Dedifferentiated amniotic fluid mesenchymal stem cell (primary cell): ENCODE data around the gene MIS12.

ENCODE experiments used
- DNase-seq: peaks from one replicate; pipeline ENCODE4 v3.0.0-alpha.2; 2016; ENCODE audit errors: extremely low spot score

The MIS12 gene

GRCh38 chr17:5500247-5500588 lies 13.9 kb downstream of the MIS12 start:
- no peak for DNase-seq

GRCh38 chr17:5500589-5501391 lies 14.4 kb downstream of the MIS12 start:
- DNase-seq = peak; percentile 91

- no peak for DNase-seq
These were observed 15.3 kb downstream of the MIS12 start for GRCh38 chr17:5501685-5502084.

- no peak for DNase-seq
These were observed 16.2 kb downstream of the MIS12 start for GRCh38 chr17:5502552-5502951.

GRCh38 chr17:5506307-5506706 lies 19.9 kb downstream of the MIS12 start:
- no peak for DNase-seq

- DNase-seq = no peak
These were observed 22.4 kb downstream of the MIS12 start for GRCh38 chr17:5508810-5509209.

- DNase-seq = no peak
These were observed 23.1 kb downstream of the MIS12 start for GRCh38 chr17:5509482-5509881.

GRCh38 chr17:5510771-5511170 lies 24.4 kb downstream of the MIS12 start:
- DNase-seq = no peak

GRCh38 chr17:5511401-5512225 lies 25.2 kb downstream of the MIS12 start:
- no peak for DNase-seq

- no peak for DNase-seq
These were observed 27.3 kb downstream of the MIS12 start for GRCh38 chr17:5513628-5514027.

- no peak for DNase-seq
These were observed 28.6 kb downstream of the MIS12 start for GRCh38 chr17:5514976-5515375.

- peak; percentile 94 for DNase-seq
These were observed 29.9 kb downstream of the MIS12 start for GRCh38 chr17:5516060-5516792.

GRCh38 chr17:5522476-5522875 lies 36.1 kb downstream of the MIS12 start:
- DNase-seq = no peak

- DNase-seq = no peak
These were observed 36.9 kb downstream of the MIS12 start for GRCh38 chr17:5523249-5523648.

- DNase-seq = peak; percentile 96
These were observed 40.6 kb downstream of the MIS12 start for GRCh38 chr17:5526821-5527598.

GRCh38 chr17:5527601-5528250 lies 41.4 kb downstream of the MIS12 start:
- no peak for DNase-seq

- DNase-seq = no peak
These were observed 44.1 kb downstream of the MIS12 start for GRCh38 chr17:5530265-5531084.

- DNase-seq = no peak
These were observed 44.7 kb downstream of the MIS12 start for GRCh38 chr17:5531085-5531418.

- no peak for DNase-seq
These were observed 46.2 kb downstream of the MIS12 start for GRCh38 chr17:5532581-5532980.
